HFFc6 (cell line): ENCODE results near the gene ST3GAL6. TPM values are rescaled to one million over a fixed set of nuclear protein-coding genes. Genes with fewer than 3 reads are reported as not detected.

ENCODE experiments used
- DNase-seq: peaks from one replicate; pipeline ENCODE4 v3.0.0-alpha.2; 2018
- H3K27ac Mint-ChIP-seq: 2 replicates; pipeline ENCODE4 v1.8.0; 2020; ENCODE audit warnings: mild to moderate bottlenecking, mixed read lengths
- H3K27me3 Mint-ChIP-seq: 2 replicates; pipeline ENCODE4 v1.8.0; 2021; ENCODE audit warnings: mild to moderate bottlenecking, moderate library complexity, mixed read lengths; ENCODE audit not compliant: insufficient read depth
- H3K36me3 Mint-ChIP-seq: 2 replicates; pipeline ENCODE4 v1.8.0; 2021; ENCODE audit warnings: low read depth, mixed read lengths
- H3K4me1 Mint-ChIP-seq: 2 replicates; pipeline ENCODE4 v1.8.0; 2020; ENCODE audit warnings: low read depth, mixed read lengths
- H3K4me3 Mint-ChIP-seq: 2 replicates; pipeline ENCODE4 v1.8.0; 2020; ENCODE audit warnings: mild to moderate bottlenecking, moderate library complexity, mixed read lengths
- H3K9me3 Mint-ChIP-seq: 2 replicates; pipeline ENCODE4 v1.8.0; 2020; ENCODE audit warnings: mild to moderate bottlenecking, mixed read lengths
- total RNA-seq, 6 experiments: library from RNA; stranded (reverse); fragmentation: NEBNext Ultra II Directional; extraction: Animal tissue kit (Norgen Biotek cat#: 25700); gene quantifications; 2 replicates in 1 of 6; 3 replicates in 5 of 6; pipeline ENCODE4 v1.2.3, GENCODE V29; 2021
- TF ChIP-seq, protein P1 (sequence below): fragments of 200-600 bp; sonication (generic); IDR thresholded peaks from 2 replicates; pipeline ENCODE4 v1.5.0; 2021; ENCODE audit warnings: antibody characterized with exemption, mild to moderate bottlenecking

The ST3GAL6 gene
- total RNA-seq, 6 experiments from 2014 or later, result not detected

- peaks cover 61% of the 10 kb centered on the region for H3K4me1 Mint-ChIP-seq
- DNase-seq, result peak; percentile 61
These were observed 54.5 kb downstream of the ST3GAL6 start for GRCh38 chr3:98817547-98818041.

DNA sequence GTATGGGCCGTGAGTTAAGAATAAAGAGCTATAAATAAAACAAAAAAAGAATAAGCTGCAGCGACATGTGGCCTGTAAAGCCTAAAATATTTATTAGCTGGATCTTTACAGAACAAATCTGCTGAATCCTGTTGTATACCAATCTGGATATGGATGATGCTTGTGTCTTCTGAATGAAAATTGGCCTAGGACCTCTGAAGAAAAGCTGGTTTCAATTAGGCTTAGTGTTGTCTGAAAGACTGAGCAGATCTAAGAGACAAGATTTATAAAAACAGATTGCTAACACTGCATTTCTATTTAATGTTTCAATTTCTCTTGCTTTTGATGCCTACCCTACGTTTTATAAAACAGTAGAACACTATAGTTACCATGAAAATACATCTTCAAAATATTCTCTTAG lies 57.9 kb downstream of the ST3GAL6 start:
- TF ChIP-seq, protein P1, sequence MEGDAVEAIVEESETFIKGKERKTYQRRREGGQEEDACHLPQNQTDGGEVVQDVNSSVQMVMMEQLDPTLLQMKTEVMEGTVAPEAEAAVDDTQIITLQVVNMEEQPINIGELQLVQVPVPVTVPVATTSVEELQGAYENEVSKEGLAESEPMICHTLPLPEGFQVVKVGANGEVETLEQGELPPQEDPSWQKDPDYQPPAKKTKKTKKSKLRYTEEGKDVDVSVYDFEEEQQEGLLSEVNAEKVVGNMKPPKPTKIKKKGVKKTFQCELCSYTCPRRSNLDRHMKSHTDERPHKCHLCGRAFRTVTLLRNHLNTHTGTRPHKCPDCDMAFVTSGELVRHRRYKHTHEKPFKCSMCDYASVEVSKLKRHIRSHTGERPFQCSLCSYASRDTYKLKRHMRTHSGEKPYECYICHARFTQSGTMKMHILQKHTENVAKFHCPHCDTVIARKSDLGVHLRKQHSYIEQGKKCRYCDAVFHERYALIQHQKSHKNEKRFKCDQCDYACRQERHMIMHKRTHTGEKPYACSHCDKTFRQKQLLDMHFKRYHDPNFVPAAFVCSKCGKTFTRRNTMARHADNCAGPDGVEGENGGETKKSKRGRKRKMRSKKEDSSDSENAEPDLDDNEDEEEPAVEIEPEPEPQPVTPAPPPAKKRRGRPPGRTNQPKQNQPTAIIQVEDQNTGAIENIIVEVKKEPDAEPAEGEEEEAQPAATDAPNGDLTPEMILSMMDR, result no peak
- peak overlapping the region; percentile 69 for H3K27ac Mint-ChIP-seq
- peaks cover 70% of the 10 kb centered on the region for H3K4me1 Mint-ChIP-seq
- no peak for DNase-seq
- H3K4me3 Mint-ChIP-seq, result no peak overlapping the region
- H3K36me3 Mint-ChIP-seq, result peaks cover 62% of the 10 kb centered on the region
- peaks cover 1% of the 10 kb centered on the region for H3K27me3 Mint-ChIP-seq
- no peaks in the 10 kb centered on the region for H3K9me3 Mint-ChIP-seq

More at GRCh38 chr3:98817547-98818041, 54.5 kb downstream of the ST3GAL6 start:
- Mint-ChIP-seq H3K36me3 (peaks cover 50% of the 10 kb centered on the region), H3K9me3 (no peaks in the 10 kb centered on the region), H3K4me3 (no peak overlapping the region), H3K27me3 (no peaks in the 10 kb centered on the region; the same call in 1 of the 2 replicates), H3K27ac (peak overlapping the region; percentile 53)
- TF ChIP-seq, protein P1, result peak; percentile 92

- Mint-ChIP-seq H3K4me1 (peaks cover 72% of the 10 kb centered on the region), H3K27ac (peak overlapping the region; percentile 80), H3K27me3 (peaks cover 1% of the 10 kb centered on the region), H3K9me3 (no peaks in the 10 kb centered on the region), H3K4me3 (peak overlapping the region; percentile 3; the same call in 1 of the 2 replicates), H3K36me3 (peaks cover 43% of the 10 kb centered on the region)
- DNase-seq, result no peak
- TF ChIP-seq, protein P1, result no peak
These were observed 60.7 kb downstream of the ST3GAL6 start for GRCh38 chr3:98823791-98824190.

DNA sequence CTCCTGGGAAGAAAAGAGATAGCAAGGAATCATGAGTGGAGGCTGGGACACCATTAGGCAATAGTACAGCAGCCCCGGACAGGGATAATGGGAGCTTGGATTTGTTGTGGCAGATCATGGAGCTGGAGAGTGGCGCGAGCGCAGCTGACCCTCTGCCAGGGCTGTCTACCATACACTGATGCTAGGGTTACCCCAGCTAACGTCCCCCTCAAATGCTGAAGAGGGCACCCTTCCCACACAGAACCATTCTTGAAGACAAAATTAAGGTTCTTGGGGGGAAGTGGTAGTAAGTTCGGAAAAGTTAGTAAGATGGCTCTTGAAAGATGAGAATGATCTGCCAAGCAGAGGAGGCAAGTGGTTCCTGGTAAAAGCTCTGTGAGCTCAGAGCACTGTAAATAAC lies 61.1 kb downstream of the ST3GAL6 start:
- H3K27ac Mint-ChIP-seq, result peak overlapping the region; percentile 80
- H3K36me3 Mint-ChIP-seq, result peaks cover 41% of the 10 kb centered on the region
- TF ChIP-seq, protein P1, result no peak
- DNase-seq, result no peak
- H3K9me3 Mint-ChIP-seq, result 0 out of 2 replicates have a peak, but pooled peaks cover under 1% of the 10 kb centered on the region
- H3K27me3 Mint-ChIP-seq, result peaks cover 1% of the 10 kb centered on the region; the same call in 1 of the 2 replicates
- H3K4me1 Mint-ChIP-seq, result peaks cover 71% of the 10 kb centered on the region
- H3K4me3 Mint-ChIP-seq, result peak overlapping the region; percentile 3; the same call in 1 of the 2 replicates

DNA sequence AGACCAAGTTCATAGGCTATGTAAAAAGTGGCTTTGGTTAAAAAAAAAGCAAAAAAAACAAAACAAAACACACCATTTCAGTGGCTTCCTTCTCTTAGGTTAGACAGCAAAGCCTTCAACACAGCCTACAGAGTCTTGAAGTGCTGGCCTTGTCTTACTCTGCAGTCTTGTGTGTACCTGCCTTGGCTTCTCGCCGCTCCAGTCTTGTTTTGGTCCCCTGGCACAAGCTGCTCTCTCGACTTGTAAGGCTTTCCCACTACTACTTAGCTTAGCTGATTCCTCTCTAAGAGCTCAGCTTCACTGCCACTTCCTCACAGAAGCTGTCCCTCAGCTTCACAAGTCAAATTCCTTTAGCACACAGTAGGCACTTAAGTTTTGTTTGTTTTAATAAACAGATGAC lies 63.0 kb downstream of the ST3GAL6 start:
- peak overlapping the region; percentile 51; the same call in 1 of the 2 replicates for H3K27ac Mint-ChIP-seq

More for the DNA sequence above, 63.0 kb downstream of the ST3GAL6 start:
- H3K9me3 Mint-ChIP-seq, result peaks cover 19% of the 10 kb centered on the region; the same call in 1 of the 2 replicates
- peaks cover 83% of the 10 kb centered on the region for H3K4me1 Mint-ChIP-seq
- peaks cover 51% of the 10 kb centered on the region for H3K36me3 Mint-ChIP-seq
- H3K4me3 Mint-ChIP-seq, result no peak overlapping the region
- DNase-seq, result no peak
- H3K27me3 Mint-ChIP-seq, result peaks cover 3% of the 10 kb centered on the region
- TF ChIP-seq, protein P1, result no peak
